Colonic mucosa (tissue), 4 donors: ENCODE data around the gene MIPOL1. TPM values are rescaled to one million over a fixed set of nuclear protein-coding genes. Genes with fewer than 3 reads are reported as not detected.
"Not testable (repeated sequence)": the region's sequence is repeated elsewhere in the genome, so short reads cannot be mapped to it uniquely, and the experiment has no call there.

Experiments
- DNase-seq: peaks from one replicate; pipeline ENCODE4 v3.0.0-alpha.2; 2020
- H3K27ac ChIP-seq: fragments of 200-600 bp; one replicate; pipeline ENCODE4 v1.8.0; 2021
- H3K27me3 ChIP-seq: fragments of 200-600 bp; one replicate; pipeline ENCODE4 v1.8.0; 2021
- H3K36me3 ChIP-seq: fragments of 200-600 bp; one replicate; pipeline ENCODE4 v1.8.0; 2021
- H3K4me1 ChIP-seq: fragments of 200-600 bp; one replicate; pipeline ENCODE4 v1.8.0; 2021; ENCODE audit warnings: mild to moderate bottlenecking
- H3K4me3 ChIP-seq: fragments of 200-600 bp; one replicate; pipeline ENCODE4 v1.8.0; 2021
- H3K9ac ChIP-seq, 2 donors: one replicate each; pipeline ENCODE4 v1.7.0; 2013; ENCODE audit warnings: control low read depth in 2 of 2, low read depth in 2 of 2, low read length in 2 of 2
- H3K9me3 ChIP-seq: fragments of 200-600 bp; one replicate; pipeline ENCODE4 v1.8.0; 2021
- CTCF ChIP-seq: fragments of 200-600 bp; IDR thresholded peaks from one replicate; pipeline ENCODE4 v1.8.0; 2022; ENCODE audit warnings: antibody characterized with exemption, mild to moderate bottlenecking
- intact Hi-C: fragments of 100-400 bp; cut with DNase I; formaldehyde crosslinking; loops from one replicate; pipeline ENCODE4 v1.14.1; 2022
- total RNA-seq, 2 donors: library from RNA; stranded (reverse); fragmentation: NEBNext Ultra II Directional in 1 of 2; extraction: Animal tissue kit (Norgen Biotek cat#: 25700) in 1 of 2; gene quantifications; one replicate each; pipeline ENCODE4 v1.2.1, GENCODE V29; 2021
- donor health status: healthy.
- donor health status: DM: no; HTN: no; CAD: no.
- donor health status: DM: no; HTN: no; CAD: no.

The MIPOL1 gene
- total RNA-seq, 2 donors from 2014 or later, result 4.9 to 7.7 TPM

- no peaks in the 10 kb centered on the region for H3K36me3 ChIP-seq
- intact Hi-C loops, result no loop called here
- no peaks in the 10 kb centered on the region for H3K4me1 ChIP-seq
- TF ChIP-seq CTCF, result no peak
- no peak for DNase-seq
- H3K4me3 ChIP-seq, result no peak overlapping the region
- H3K9ac ChIP-seq, result no peak overlapping the region
- no peak overlapping the region for H3K27ac ChIP-seq
- no peaks in the 10 kb centered on the region for H3K27me3 ChIP-seq
- no peaks in the 10 kb centered on the region for H3K9me3 ChIP-seq
These were observed 12.7 kb downstream of the MIPOL1 start for GRCh38 chr14:37210448-37210847.

GRCh38 chr14:37213016-37213415, 15.3 kb downstream of the MIPOL1 start:
- H3K9ac ChIP-seq, result no peak overlapping the region
- H3K9me3 ChIP-seq, result no peaks in the 10 kb centered on the region
- intact Hi-C loops, result no loop called here
- no peak for TF ChIP-seq CTCF
- no peaks in the 10 kb centered on the region for H3K27me3 ChIP-seq
- no peak overlapping the region for H3K4me3 ChIP-seq
- no peak overlapping the region for H3K27ac ChIP-seq
- no peaks in the 10 kb centered on the region for H3K36me3 ChIP-seq
- H3K4me1 ChIP-seq, result no peaks in the 10 kb centered on the region
- no peak for DNase-seq

GRCh38 chr14:37215345-37215744, 17.6 kb downstream of the MIPOL1 start:
- Histone ChIP-seq H3K4me1 (no peaks in the 10 kb centered on the region), H3K27ac (no peak overlapping the region), H3K4me3 (no peak overlapping the region), H3K9ac (no peak overlapping the region), H3K9me3 (no peaks in the 10 kb centered on the region), H3K36me3 (no peaks in the 10 kb centered on the region), H3K27me3 (no peaks in the 10 kb centered on the region)
- no peak for TF ChIP-seq CTCF
- no peak for DNase-seq
- intact Hi-C loops, result no loop called here

- H3K27ac ChIP-seq, result no peak overlapping the region
- no peaks in the 10 kb centered on the region for H3K36me3 ChIP-seq
- intact Hi-C loops, result no loop called here
- H3K27me3 ChIP-seq, result no peaks in the 10 kb centered on the region
- TF ChIP-seq CTCF, result no peak
- DNase-seq, result no peak
- H3K4me1 ChIP-seq, result no peaks in the 10 kb centered on the region
- no peaks in the 10 kb centered on the region for H3K9me3 ChIP-seq
- no peak overlapping the region for H3K4me3 ChIP-seq
- no peak overlapping the region for H3K9ac ChIP-seq
These were observed 23.3 kb downstream of the MIPOL1 start for GRCh38 chr14:37221073-37221472.

- H3K9me3 ChIP-seq, result no peaks in the 10 kb centered on the region
- H3K4me1 ChIP-seq, result no peaks in the 10 kb centered on the region
- no peak overlapping the region for H3K9ac ChIP-seq
- H3K36me3 ChIP-seq, result no peaks in the 10 kb centered on the region
- no peak overlapping the region for H3K27ac ChIP-seq
- no peak for TF ChIP-seq CTCF
- no peak overlapping the region for H3K4me3 ChIP-seq
- intact Hi-C loops, result no loop called here
- H3K27me3 ChIP-seq, result no peaks in the 10 kb centered on the region
- no peak for DNase-seq
These were observed 26.3 kb downstream of the MIPOL1 start for GRCh38 chr14:37223947-37224474.

- H3K4me3 ChIP-seq, H3K9me3 ChIP-seq, H3K36me3 ChIP-seq, intact Hi-C loops, H3K9ac ChIP-seq, DNase-seq, H3K27ac ChIP-seq, H3K27me3 ChIP-seq, H3K4me1 ChIP-seq: not testable (repeated sequence)
These were observed 27.9 kb downstream of the MIPOL1 start for GRCh38 chr14:37225668-37226067.
